D721Med (cell line): ENCODE measurements around the gene TDO2.

Experiments
- DNase-seq: peaks from one replicate; pipeline ENCODE4 v3.0.0; 2011; ENCODE audit warnings: low spot score; ENCODE audit not compliant: insufficient read length
- FAIRE-seq: peaks from 2 replicates; lab custom pipeline; 2011; peaks lifted over from hg19 to GRCh38; lab: Jason Lieb, UNC
- CTCF ChIP-seq: IDR thresholded peaks from 2 replicates; pipeline ENCODE4 v1.5.1; 2012; ENCODE audit warnings: mild to moderate bottlenecking, control low read depth; ENCODE audit not compliant: insufficient read depth; ENCODE audit errors: missing control alignments

The TDO2 gene

GRCh38 chr4:155906554-155907247, 3.2 kb downstream of the TDO2 start:
- no peak for TF ChIP-seq CTCF
- FAIRE-seq, result no peak
- DNase-seq, result no peak

DNA sequence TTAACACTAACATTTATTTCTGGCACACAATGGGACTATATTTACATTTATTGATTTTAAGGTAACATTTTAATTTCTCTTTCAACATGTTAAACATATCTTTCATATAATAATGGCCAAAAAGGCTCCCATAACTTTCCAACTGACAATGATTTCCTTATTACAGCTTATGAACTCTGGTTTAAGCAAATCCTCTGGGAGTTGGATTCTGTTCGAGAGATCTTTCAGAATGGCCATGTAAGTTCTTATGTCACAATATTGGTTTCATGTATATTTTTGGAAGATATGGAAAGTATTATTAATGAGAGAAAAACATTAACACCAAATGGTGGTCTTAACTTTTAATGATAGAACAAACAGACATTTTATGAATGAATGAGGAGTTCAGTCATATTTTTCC, 4.1 kb downstream of the TDO2 start:
- no peak for TF ChIP-seq CTCF

GRCh38 chr4:155908187-155909139, 5.0 kb downstream of the TDO2 start:
- TF ChIP-seq CTCF, result no peak
- FAIRE-seq, result no peak
- no peak for DNase-seq

More for the DNA sequence above, 4.1 kb downstream of the TDO2 start:
- DNase-seq (no peak), FAIRE-seq (no peak)

DNA sequence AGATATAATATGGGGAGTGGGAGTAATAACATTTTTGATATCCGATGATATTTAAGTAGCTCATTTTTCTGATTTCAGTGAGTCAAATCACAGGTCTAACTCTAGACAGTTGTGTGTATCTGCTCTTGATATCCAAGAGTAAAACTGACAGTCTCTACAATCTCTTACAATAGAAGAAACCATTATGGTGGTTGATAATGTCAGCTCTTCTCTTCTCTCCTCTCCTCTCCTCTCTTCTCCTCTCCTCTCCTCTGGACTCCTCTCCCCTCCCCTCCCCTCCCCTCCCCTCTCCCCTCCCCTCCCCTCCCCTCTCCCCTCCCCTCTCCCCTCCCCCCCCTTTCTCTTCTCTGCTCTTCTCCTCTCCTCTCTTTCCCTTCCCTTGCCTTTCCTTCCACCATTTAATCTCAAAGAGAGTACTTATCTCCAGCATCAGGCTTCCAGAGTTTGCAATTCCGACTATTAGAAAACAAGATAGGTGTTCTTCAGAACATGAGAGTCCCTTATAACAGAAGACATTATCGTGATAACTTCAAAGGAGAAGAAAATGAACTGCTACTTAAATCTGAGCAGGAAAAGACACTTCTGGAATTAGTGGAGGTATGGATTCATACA, 6.2 kb downstream of the TDO2 start:
- DNase-seq (no peak), FAIRE-seq (no peak)
- TF ChIP-seq CTCF, result no peak

- TF ChIP-seq CTCF, result no peak
- DNase-seq (no peak), FAIRE-seq (no peak)
These were observed 8.4 kb downstream of the TDO2 start for GRCh38 chr4:155911905-155912304.

- no peak for DNase-seq
- no peak for TF ChIP-seq CTCF
- no peak for FAIRE-seq
These were observed 11.3 kb downstream of the TDO2 start for GRCh38 chr4:155914782-155915181.
